Cortex of kidney (tissue), 1 donor: Measurements from ENCODE around the gene CDK18.
"Not testable (repeated sequence)": the region's sequence is repeated elsewhere in the genome, so short reads cannot be mapped to it uniquely, and the experiment has no call there.

Source experiments
- DNase-seq: peaks from one replicate; lab custom pipeline; 2025; lab: John Stamatoyannopoulos, UW

The CDK18 gene

GRCh38 chr1:205481218-205481617 lies 23.3 kb upstream of the CDK18 start:
- no peak for DNase-seq

GRCh38 chr1:205481629-205482151 lies 22.8 kb upstream of the CDK18 start:
- DNase-seq = no peak

DNA sequence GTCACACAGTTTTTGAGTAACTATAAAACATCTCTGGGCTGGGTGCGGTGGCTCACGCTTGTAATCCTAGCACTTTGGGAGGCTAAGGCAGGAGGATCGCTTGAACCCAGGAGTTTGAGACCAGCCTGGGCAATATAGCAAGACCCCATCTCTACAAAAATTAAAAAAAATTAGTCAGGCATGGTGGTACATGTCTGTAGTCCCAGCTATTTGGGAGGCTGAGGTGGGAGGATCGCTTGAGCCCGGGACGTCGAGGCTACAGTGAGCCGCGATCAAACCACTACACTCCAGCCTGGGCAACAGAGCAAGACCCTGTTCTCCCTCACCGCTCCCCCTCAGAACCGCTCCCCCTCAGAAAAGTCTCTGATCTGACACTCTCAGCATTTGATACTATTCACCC lies 21.9 kb upstream of the CDK18 start:
- not testable (repeated sequence) for DNase-seq

DNA sequence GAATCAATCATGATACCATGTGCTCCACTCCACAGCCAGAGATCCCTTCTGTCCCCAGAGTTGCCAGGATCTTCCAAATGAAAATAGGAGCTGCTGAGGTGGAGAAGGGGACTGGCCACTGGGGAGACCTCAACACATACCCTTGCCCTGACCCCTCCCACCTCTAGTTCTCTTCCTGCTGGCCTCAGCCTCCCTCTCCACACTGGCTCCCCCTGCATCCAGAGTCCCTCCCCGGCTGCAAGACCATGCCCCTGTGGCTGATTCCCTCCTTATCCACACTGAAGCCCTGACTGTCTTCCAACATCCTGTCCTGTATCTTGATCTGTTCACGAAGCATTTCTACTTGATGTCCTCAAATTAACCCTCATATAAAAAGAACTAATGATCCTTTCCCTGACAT lies 21.1 kb upstream of the CDK18 start:
- DNase-seq = no peak

- DNase-seq = no peak
Observed at GRCh38 chr1:205484985-205485967, 19.2 kb upstream of the CDK18 start.

- DNase-seq = no peak
Observed at GRCh38 chr1:205486258-205486657, 18.2 kb upstream of the CDK18 start.

DNA sequence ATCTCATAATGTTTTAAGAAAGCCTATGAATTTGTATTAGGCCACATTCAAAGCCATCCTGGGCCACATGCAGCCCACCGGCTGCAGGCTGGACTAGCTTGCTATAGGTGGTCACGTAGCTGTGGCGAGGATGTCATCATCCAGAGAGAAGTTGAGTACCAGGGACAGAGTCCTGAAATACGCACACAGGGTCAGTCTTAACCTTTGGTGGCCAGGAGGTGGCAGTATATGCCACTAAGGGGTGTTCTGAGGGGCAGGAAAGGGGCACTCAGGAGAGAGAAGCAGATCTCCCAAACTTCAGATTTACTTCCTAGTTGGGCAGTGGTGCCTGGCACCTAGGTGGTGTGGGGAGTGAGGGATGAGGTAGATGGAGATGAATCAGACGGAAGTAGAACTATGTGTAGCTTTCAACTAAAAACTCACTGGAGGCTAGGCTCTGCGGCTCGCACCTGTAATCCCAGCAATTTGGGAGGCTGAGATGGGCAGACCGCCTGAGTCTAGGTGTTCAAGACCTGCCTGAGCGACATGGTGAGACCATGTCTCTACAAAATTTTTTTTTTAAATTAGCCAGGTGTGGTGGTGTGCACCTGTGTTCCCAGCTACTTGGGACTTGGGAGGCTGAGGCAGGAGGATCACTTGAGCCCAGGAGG lies 16.3 kb upstream of the CDK18 start:
- no peak for DNase-seq

DNA sequence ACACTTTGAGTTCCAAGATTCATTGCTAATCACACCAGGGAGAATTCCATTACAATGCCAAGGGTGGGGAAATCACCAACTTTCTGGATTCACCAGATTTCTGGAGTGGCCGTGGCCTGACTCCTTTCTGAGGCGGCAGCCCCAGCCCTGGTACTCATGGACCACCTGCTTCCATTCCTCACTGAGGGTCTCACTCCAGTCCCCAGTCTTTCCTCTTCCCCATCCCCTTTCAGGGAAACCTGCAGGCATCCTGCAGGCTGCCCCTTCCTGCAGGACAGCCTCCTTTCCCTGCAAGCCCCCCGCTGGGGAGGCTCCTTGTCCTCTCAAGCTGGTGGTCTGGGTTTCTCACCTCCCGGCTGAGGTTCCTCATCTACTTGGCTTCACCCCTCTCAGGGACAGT lies 12.7 kb upstream of the CDK18 start:
- no peak for DNase-seq

DNA sequence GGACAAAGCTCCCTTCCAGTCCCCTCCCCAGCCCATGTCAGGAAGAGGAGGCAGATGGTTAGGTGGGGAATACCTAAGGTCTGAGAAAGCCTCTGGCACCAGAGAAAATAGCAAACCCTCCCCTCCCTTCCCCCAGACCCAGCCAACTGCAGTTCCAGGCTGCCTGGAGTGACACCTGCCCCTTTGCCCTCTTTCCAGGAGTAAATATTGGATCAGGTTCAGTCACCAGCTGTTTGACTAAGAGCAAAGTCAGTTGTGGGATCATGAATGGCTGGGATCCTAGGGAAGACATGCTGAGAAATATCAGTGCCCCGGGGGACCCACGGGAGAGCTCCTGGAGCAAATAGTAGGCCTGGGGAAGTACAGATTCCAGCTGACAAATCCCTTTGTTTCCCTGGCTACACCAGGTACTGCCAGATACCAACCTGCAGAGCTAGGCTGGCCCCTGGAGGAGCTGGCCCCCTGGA lies 12.2 kb upstream of the CDK18 start:
- no peak for DNase-seq

GRCh38 chr1:205492774-205493173 lies 11.7 kb upstream of the CDK18 start:
- no peak for DNase-seq

DNA sequence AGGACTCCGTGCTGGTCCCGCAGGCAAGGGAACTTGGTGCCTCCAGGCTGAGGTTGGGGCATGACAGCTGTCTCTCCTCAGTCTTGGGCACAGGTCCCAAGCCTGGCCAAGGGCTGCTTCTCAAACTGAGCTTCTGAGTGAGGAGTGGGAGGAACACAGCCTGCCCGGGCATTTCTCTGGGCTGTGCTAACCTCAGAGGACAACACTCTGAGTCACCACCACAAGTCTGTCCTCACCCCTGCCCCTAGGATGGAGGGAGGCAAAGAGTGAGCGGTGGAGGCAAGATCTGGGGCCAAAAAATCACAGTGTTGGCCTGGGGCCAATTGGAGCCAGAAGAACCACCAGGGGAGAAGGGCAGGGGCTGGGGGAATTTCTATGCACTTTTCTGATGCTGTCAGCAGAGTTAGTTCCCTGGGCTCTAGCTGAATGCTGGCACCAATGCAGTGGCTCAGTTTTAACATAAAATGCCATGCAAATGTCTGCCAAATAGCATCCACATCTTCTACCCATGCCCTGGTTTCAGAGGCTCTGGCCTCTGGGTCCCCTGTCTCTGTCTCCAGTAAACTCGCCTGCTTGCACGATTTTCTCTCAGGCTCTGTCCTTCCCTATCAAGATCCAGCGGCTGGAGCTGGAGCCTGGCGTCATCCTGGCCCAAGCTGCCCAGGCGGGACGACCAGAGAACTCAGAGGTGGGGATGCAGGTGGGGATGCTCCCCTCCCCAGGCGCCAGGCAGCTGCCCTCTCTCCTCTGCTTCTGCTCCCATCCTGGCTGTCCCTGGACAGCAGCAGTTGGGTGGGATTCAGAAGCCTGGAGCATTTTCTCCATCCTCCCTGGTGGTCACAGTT lies 11.0 kb upstream of the CDK18 start:
- DNase-seq = no peak

DNA sequence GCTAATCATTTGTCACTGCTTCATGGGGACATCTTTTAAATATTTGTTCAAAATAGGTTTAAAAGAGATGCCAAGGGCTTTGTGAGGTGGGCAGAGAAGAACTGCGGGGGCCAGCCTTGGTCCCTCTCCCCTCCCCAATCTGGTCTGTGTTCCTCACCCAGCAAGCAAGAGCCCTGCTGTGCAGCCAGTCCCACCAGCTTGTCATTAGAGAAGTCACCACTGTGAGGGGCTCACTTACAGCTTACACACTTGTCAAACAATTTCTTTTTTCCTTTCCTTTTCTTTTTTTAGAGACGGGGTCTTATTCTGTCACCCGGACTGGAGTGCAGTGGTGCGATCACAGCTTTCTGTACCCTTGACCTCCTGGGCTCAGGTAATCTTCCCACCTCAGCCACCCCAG lies 10.4 kb upstream of the CDK18 start:
- DNase-seq = no peak

DNA sequence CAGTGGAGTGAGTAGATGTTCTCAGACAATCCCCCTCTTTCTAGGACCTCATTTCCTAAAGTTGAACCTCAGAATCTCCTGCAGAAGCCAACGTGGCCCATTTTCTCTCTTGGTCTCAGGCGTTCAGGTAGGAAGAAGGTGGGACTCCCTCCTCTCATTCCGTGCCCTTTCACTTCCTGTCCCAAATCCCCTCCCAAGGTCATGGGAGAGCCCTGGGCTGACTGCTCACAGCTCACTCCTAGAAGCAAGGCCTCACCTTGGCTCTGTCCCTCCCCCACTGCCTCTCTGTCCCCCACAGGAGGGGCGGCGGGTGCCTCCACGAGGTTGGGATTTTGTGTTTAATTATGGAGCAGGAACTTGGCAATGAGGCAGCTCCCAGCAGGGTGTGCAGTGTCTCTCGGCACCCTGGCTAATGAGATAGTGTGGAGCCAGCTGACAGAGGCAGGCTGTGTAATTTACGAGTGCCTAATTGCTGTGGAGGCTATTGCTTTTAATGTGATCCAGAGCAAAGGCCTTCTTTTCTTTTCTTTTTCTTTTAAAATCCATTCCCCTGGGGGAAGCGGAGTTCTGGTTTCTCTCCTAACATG lies 9.1 kb upstream of the CDK18 start:
- no peak for DNase-seq

- no peak for DNase-seq
Observed at GRCh38 chr1:205496661-205497060, 7.8 kb upstream of the CDK18 start.

DNA sequence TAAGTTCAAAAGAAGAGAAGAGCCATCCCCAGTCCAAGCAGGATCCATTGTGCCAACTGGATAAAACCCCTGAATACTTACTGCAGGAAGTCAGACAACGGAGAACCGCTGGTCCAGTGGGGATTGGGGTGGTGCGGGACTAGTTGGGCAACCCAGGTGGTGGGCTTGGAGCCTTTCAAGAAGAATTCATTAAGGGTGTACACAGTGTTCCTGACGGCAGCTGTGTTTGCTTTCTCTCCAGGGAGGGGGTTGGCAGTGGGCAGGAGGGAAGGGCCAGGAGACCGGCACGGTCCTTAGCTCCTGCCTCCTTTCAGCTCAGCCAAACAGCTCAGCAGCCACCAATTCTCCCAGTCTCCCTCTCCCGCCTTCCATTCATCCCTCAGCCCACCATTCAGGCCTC lies 7.1 kb upstream of the CDK18 start:
- DNase-seq = no peak

GRCh38 chr1:205499789-205500188 lies 4.7 kb upstream of the CDK18 start:
- DNase-seq = no peak

GRCh38 chr1:205500240-205501233 lies 3.9 kb upstream of the CDK18 start:
- no peak for DNase-seq

GRCh38 chr1:205502111-205502810 lies 2.2 kb upstream of the CDK18 start:
- no peak for DNase-seq

DNA sequence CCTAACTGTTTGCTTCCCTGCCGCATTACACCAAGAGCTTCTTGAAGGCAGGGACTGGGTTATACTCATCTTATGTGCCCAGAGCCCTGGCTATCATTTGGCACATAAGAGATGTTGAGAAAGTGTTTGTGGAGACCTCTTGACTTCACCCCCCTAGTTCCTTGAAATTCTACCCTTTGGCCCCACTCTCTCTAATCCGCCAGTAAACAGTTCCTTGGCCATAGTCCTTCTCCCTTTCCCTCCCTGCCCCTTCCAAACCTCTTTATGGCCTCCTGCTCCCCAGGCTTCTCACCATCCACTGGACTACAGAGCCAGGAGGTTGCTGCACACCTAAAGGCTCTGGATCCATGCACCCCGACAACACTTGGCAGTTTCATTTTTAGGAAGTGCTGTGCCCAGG lies 1.5 kb upstream of the CDK18 start:
- no peak for DNase-seq
